SU-DHL-6 (cell line): ENCODE results near the gene SLC6A20.

Source experiments
- H2AFZ ChIP-seq: fragments of 200-600 bp; sonication (generic); 2 replicates; pipeline ENCODE4 v1.6.1; 2014; ENCODE audit warnings: low read depth, mild to moderate bottlenecking, moderate library complexity, mixed read lengths, antibody characterized with exemption, low read length; ENCODE audit not compliant: severe bottlenecking
- H3F3A ChIP-seq: fragments of 200-600 bp; shearing (Covaris generic); 2 replicates; pipeline ENCODE4 v1.6.0; 2016; ENCODE audit warnings: antibody characterized with exemption, mild to moderate bottlenecking; ENCODE audit not compliant: insufficient read depth
- H3K27ac ChIP-seq: fragments of 200-600 bp; sonication (generic); 2 replicates; pipeline ENCODE4 v1.5.1; 2016; ENCODE audit warnings: low read depth, mild to moderate bottlenecking, low read length, moderate library complexity, mixed read lengths
- H3K27me3 ChIP-seq: fragments of 200-600 bp; sonication (generic), shearing (Covaris generic); 2 replicates; pipeline ENCODE4 v1.6.0; 2014; ENCODE audit warnings: mild to moderate bottlenecking, low read length
- H3K36me3 ChIP-seq: fragments of 200-600 bp; sonication (generic); 2 replicates; pipeline ENCODE4 v1.6.1; 2014; ENCODE audit warnings: mild to moderate bottlenecking, low read length, mixed read lengths
- H3K4me2 ChIP-seq: fragments of 300-600, 200-600 bp; shearing (Covaris generic), sonication (generic); 2 replicates; pipeline ENCODE4 v1.6.0; 2014; ENCODE audit warnings: low read length, low read depth, mild to moderate bottlenecking; ENCODE audit not compliant: poor library complexity, severe bottlenecking
- H3K4me3 ChIP-seq: fragments of 200-600 bp; sonication (generic); 2 replicates; pipeline ENCODE4 v1.5.1; 2014; ENCODE audit warnings: antibody characterized with exemption, low read length, mild to moderate bottlenecking, mixed read lengths; ENCODE audit not compliant: insufficient read depth, poor library complexity, severe bottlenecking
- H3K79me2 ChIP-seq: fragments of 200-600 bp; sonication (generic); 2 replicates; pipeline ENCODE4 v1.6.1; 2014; ENCODE audit warnings: mild to moderate bottlenecking, low read length, moderate library complexity; ENCODE audit not compliant: insufficient read depth
- H3K9ac ChIP-seq: fragments of 200-600 bp; sonication (generic); 2 replicates; pipeline ENCODE4 v1.7.0; 2014; ENCODE audit warnings: mild to moderate bottlenecking, low read length
- H3K9me2 ChIP-seq: fragments of 200-600 bp; sonication (generic); replicated peaks from 2 replicates; pipeline ENCODE4 v1.6.1; 2014; ENCODE audit warnings: low read length; ENCODE audit not compliant: insufficient read depth
- H3K9me3 ChIP-seq: fragments of 200-600 bp; sonication (generic); 2 replicates; pipeline ENCODE4 v1.6.1; 2014; ENCODE audit warnings: low read length, mixed read lengths; ENCODE audit not compliant: insufficient read depth
- H4K20me1 ChIP-seq: fragments of 200-600 bp; sonication (generic); 2 replicates; pipeline ENCODE4 v1.6.1; 2014; ENCODE audit warnings: low read depth, mild to moderate bottlenecking, antibody characterized with exemption, low read length, moderate library complexity, mixed read lengths
- EZH2phosphoT487 ChIP-seq: fragments of 200-600 bp; sonication (generic), shearing (Covaris generic); conservative IDR thresholded peaks from 2 replicates; pipeline ENCODE4 v1.6.1; 2018; ENCODE audit warnings: mild to moderate bottlenecking, antibody characterized with exemption, low read length, moderate library complexity, mixed read lengths
- TF ChIP-seq, protein P1 (sequence below): fragments of 200-600 bp; sonication (generic); IDR thresholded peaks from one replicate; pipeline ENCODE4 v1.5.1; 2017; ENCODE audit warnings: antibody characterized with exemption, mild to moderate bottlenecking, low read length, moderate library complexity; ENCODE audit not compliant: insufficient read depth, poor library complexity, severe bottlenecking

SLC6A20 gene

DNA sequence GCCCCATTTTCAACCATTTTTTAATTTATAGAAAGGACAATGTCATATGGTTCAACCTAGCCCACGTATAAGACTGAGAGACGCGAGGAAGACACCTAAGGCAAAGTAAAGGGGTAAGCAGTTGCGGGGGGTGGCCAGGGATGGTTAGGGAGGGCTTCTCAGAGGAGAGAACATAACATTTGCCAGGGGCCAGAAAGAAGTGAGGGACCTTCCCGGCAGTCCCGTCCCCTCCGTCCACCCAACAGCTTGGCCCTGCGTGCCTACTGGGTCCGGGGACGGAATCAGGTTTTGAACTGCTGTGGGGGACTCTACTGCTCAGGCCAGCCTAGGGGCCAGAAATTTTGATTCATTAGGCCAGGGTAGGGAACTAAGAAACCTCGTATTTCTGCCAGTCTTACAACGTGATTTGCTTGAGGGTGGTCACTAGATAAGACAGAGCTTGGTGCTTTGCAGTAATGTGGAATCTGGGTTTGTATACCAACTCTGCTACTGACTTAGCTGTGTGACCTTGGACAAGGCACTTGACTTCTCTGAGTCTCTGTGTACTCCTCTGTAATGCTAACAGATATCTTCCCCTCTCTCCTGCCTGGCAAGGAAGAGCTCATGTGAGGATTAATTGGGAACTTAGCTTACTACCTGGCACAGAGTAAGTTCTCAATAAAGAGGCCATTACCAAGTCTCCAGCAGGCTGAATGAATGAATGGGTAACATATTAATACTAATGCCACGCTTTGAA, 734 bp upstream of the SLC6A20 start:
- no peaks in the 10 kb centered on the region for H4K20me1 ChIP-seq
- no peak overlapping the region for H3K4me3 ChIP-seq
- no peak overlapping the region for H3K9ac ChIP-seq
- TF ChIP-seq, protein P1, sequence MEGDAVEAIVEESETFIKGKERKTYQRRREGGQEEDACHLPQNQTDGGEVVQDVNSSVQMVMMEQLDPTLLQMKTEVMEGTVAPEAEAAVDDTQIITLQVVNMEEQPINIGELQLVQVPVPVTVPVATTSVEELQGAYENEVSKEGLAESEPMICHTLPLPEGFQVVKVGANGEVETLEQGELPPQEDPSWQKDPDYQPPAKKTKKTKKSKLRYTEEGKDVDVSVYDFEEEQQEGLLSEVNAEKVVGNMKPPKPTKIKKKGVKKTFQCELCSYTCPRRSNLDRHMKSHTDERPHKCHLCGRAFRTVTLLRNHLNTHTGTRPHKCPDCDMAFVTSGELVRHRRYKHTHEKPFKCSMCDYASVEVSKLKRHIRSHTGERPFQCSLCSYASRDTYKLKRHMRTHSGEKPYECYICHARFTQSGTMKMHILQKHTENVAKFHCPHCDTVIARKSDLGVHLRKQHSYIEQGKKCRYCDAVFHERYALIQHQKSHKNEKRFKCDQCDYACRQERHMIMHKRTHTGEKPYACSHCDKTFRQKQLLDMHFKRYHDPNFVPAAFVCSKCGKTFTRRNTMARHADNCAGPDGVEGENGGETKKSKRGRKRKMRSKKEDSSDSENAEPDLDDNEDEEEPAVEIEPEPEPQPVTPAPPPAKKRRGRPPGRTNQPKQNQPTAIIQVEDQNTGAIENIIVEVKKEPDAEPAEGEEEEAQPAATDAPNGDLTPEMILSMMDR = no peak
- no peak for TF ChIP-seq EZH2phosphoT487
- H3K9me2 ChIP-seq = no peaks in the 10 kb centered on the region
- H3K27ac ChIP-seq = no peak overlapping the region
- H3K79me2 ChIP-seq = no peaks in the 10 kb centered on the region
- H3F3A ChIP-seq = no peaks in the 10 kb centered on the region
- no peaks in the 10 kb centered on the region for H3K27me3 ChIP-seq
- H3K36me3 ChIP-seq = no peaks in the 10 kb centered on the region
- H3K4me2 ChIP-seq = no peak overlapping the region
- no peaks in the 10 kb centered on the region for H3K9me3 ChIP-seq
- H2AFZ ChIP-seq = no peak overlapping the region

DNA sequence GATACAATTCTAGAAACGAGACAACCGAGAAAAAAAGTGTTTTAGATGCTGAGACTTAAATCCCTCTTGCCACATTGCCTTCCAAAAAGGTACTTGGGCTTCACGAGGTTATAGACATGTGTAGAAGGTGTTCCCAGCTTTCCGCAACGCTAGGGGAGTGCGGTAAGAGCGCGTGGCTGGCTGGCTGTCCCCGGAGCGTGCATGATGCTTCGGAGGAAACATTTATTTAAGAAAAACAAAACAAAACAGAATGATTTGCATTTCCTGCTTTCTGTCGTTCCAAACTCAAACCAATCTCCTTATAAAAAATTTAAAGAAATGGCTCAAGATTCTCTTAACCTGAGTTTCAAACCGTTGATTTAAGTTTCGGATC, 841 bp downstream of the SLC6A20 start:
- Histone ChIP-seq H3K4me2 (no peak overlapping the region), H2AFZ (no peak overlapping the region), H3K27me3 (no peaks in the 10 kb centered on the region), H3K9me2 (no peaks in the 10 kb centered on the region), H3K4me3 (no peak overlapping the region), H3K27ac (no peak overlapping the region), H3K9me3 (no peaks in the 10 kb centered on the region), H3K79me2 (no peaks in the 10 kb centered on the region), H4K20me1 (no peaks in the 10 kb centered on the region), H3K9ac (no peak overlapping the region), H3F3A (no peaks in the 10 kb centered on the region), H3K36me3 (no peaks in the 10 kb centered on the region)
- no peak for TF ChIP-seq EZH2phosphoT487
- TF ChIP-seq, protein P1 = no peak

DNA sequence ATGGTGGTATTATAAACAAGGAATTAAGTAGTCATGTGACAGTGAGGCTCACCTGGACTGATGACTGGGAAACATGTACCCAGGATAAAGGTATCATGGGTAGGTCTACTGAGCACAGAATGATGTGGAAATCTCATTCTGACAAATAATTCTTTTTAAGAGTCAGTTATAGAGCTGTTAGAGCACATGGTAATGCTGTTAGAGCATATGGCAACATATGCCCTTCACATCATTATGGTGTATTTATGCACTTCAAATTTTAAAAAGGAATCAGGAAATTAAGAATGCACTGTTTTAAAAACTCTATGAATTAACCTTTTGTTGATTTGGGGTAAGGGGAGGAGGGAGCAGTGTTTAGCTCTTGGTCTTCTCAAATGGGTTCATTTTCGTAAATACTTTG, 1.7 kb downstream of the SLC6A20 start:
- Histone ChIP-seq H3K36me3 (no peaks in the 10 kb centered on the region), H3K27ac (no peak overlapping the region), H3K9me3 (no peaks in the 10 kb centered on the region), H3K4me2 (no peak overlapping the region), H3K4me3 (no peak overlapping the region), H3K27me3 (no peaks in the 10 kb centered on the region), H2AFZ (no peak overlapping the region), H3F3A (no peaks in the 10 kb centered on the region), H3K9me2 (no peaks in the 10 kb centered on the region), H3K9ac (no peak overlapping the region), H4K20me1 (no peaks in the 10 kb centered on the region), H3K79me2 (no peaks in the 10 kb centered on the region)
- no peak for TF ChIP-seq EZH2phosphoT487
- TF ChIP-seq, protein P1 = no peak
